ENCODE measurements around the gene EFTUD2. TPM values are rescaled to one million over a fixed set of nuclear protein-coding genes. Genes with fewer than 3 reads are reported as not detected.

Gene EFTUD2
- total and polyA plus RNA-seq, 9 of the 15 experiments (the other 6 are each of a cell fraction or from before 2014, with no cell fraction given), result 65.8 to 362 (median 218) TPM

DNA sequence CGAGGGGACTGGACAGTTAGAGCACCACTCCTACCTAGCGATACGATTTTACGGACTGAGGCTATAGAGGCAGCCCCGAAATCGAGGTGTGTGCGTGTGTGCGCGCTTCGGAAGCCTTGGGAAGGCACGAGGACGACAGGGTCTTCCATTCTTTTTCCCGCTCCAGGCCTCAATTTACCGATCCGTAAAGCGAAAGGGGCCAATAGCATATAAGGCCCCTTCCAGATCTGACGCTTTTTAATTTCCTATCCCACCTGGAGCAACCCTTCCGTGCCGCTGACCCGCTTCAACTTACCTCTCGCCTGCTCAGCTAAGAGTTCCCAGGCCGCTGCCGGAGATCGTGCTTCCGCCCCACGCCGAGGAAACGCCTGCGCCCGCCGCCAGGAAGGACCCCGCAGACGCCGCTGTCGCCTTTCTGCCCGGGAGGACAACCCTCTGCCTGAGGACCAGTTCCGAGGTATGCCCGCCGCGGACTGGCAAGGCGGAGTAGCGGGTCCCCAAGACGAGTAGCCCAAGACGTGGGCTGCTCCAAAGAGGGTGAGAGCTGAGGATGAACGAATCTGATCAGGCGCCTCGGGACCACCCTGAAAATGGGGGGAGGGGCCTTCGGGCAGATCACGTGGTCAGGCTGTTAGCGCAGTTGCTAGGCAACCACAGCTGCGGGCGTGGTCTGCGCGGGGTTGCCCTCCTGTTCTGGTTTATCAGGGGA is at the start of gene EFTUD2 (continued):
- TF ChIP-seq ZNF408 (CRISPR knock-in tag; IDR thresholded peaks at IDR 0.05; ENCODE audit: low read depth), result no peak
- TF ChIP-seq ZKSCAN8 (CRISPR knock-in tag; IDR thresholded peaks at IDR 0.05), result no peak
- no peak for TF ChIP-seq KDM2B (CRISPR knock-in tag; IDR thresholded peaks at IDR 0.05)
- peak; percentile 65 for TF ChIP-seq POU5F1 (IDR thresholded peaks at IDR 0.05; ENCODE audit: borderline replicate concordance, low read depth, low read length, partially characterized antibody)
- TF ChIP-seq RFX7 (CRISPR knock-in tag; IDR thresholded peaks at IDR 0.05), result no peak
- no peak for TF ChIP-seq ZNF75A (CRISPR knock-in tag; IDR thresholded peaks at IDR 0.05)
- no peak for TF ChIP-seq CBFA2T3 (IDR thresholded peaks at IDR 0.05)
- no peak for TF ChIP-seq SRSF7 (optimal IDR thresholded peaks at IDR 0.05; ENCODE audit: low read depth, low read length)
- no peak for TF ChIP-seq MYNN (IDR thresholded peaks at IDR 0.05)
- TF ChIP-seq MYNN (CRISPR knock-in tag; IDR thresholded peaks at IDR 0.05), result no peak
- TF ChIP-seq, protein P1, sequence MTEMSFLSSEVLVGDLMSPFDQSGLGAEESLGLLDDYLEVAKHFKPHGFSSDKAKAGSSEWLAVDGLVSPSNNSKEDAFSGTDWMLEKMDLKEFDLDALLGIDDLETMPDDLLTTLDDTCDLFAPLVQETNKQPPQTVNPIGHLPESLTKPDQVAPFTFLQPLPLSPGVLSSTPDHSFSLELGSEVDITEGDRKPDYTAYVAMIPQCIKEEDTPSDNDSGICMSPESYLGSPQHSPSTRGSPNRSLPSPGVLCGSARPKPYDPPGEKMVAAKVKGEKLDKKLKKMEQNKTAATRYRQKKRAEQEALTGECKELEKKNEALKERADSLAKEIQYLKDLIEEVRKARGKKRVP (CRISPR knock-in tag; IDR thresholded peaks at IDR 0.05), result no peak
- TF ChIP-seq, protein P2, sequence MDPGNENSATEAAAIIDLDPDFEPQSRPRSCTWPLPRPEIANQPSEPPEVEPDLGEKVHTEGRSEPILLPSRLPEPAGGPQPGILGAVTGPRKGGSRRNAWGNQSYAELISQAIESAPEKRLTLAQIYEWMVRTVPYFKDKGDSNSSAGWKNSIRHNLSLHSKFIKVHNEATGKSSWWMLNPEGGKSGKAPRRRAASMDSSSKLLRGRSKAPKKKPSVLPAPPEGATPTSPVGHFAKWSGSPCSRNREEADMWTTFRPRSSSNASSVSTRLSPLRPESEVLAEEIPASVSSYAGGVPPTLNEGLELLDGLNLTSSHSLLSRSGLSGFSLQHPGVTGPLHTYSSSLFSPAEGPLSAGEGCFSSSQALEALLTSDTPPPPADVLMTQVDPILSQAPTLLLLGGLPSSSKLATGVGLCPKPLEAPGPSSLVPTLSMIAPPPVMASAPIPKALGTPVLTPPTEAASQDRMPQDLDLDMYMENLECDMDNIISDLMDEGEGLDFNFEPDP (CRISPR knock-in tag; IDR thresholded peaks at IDR 0.05), result no peak
- no peak for TF ChIP-seq CCAR2 (IDR thresholded peaks at IDR 0.05; ENCODE audit: low read depth, low read length)
- no peak for TF ChIP-seq CHCHD3 (CRISPR knock-in tag; IDR thresholded peaks at IDR 0.05)
- TF ChIP-seq, protein P3, sequence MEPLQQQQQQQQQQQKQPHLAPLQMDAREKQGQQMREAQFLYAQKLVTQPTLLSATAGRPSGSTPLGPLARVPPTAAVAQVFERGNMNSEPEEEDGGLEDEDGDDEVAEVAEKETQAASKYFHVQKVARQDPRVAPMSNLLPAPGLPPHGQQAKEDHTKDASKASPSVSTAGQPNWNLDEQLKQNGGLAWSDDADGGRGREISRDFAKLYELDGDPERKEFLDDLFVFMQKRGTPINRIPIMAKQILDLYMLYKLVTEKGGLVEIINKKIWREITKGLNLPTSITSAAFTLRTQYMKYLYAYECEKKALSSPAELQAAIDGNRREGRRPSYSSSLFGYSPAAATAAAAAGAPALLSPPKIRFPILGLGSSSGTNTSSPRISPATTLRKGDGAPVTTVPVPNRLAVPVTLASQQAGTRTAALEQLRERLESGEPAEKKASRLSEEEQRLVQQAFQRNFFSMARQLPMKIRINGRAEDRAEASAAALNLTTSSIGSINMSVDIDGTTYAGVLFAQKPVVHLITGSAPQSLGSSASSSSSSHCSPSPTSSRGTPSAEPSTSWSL (CRISPR knock-in tag; IDR thresholded peaks at IDR 0.05; ENCODE audit: borderline replicate concordance), result no peak
- TF ChIP-seq GATAD2A (IDR thresholded peaks at IDR 0.05), result no peak
- TF ChIP-seq TEAD2 (tag; IDR thresholded peaks at IDR 0.05), result no peak
- TF ChIP-seq, protein P4, sequence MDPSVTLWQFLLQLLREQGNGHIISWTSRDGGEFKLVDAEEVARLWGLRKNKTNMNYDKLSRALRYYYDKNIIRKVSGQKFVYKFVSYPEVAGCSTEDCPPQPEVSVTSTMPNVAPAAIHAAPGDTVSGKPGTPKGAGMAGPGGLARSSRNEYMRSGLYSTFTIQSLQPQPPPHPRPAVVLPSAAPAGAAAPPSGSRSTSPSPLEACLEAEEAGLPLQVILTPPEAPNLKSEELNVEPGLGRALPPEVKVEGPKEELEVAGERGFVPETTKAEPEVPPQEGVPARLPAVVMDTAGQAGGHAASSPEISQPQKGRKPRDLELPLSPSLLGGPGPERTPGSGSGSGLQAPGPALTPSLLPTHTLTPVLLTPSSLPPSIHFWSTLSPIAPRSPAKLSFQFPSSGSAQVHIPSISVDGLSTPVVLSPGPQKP (CRISPR knock-in tag; IDR thresholded peaks at IDR 0.05), result no peak
- TF ChIP-seq, protein P5, sequence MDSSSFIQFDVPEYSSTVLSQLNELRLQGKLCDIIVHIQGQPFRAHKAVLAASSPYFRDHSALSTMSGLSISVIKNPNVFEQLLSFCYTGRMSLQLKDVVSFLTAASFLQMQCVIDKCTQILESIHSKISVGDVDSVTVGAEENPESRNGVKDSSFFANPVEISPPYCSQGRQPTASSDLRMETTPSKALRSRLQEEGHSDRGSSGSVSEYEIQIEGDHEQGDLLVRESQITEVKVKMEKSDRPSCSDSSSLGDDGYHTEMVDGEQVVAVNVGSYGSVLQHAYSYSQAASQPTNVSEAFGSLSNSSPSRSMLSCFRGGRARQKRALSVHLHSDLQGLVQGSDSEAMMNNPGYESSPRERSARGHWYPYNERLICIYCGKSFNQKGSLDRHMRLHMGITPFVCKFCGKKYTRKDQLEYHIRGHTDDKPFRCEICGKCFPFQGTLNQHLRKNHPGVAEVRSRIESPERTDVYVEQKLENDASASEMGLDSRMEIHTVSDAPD (CRISPR knock-in tag; IDR thresholded peaks at IDR 0.05), result no peak
- TF ChIP-seq MEIS2 (IDR thresholded peaks at IDR 0.05; ENCODE audit: partially characterized antibody), result no peak
- no peak for TF ChIP-seq ERF (CRISPR knock-in tag; IDR thresholded peaks at IDR 0.05)
- peak; percentile 96 for TF ChIP-seq CXXC5 (CRISPR knock-in tag; IDR thresholded peaks at IDR 0.05)

All from K562 (cell line).